Testis (tissue), 2 donors: ENCODE data around the gene ADK.

Source experiments
- CTCF ChIP-seq, 3 experiments: fragments of 450-650 bp in 2 of 3; fragments of 200-600 bp in 1 of 3; sonication (generic) in 1 of 3; IDR thresholded peaks; one replicate each; pipeline ENCODE4 v1.5.1; 2016 to 2019; ENCODE audit warnings: antibody characterized with exemption in 3 of 3, mild to moderate bottlenecking in 2 of 3, moderate library complexity in 1 of 3
- POLR2A ChIP-seq: fragments of 450-650 bp; IDR thresholded peaks from one replicate; pipeline ENCODE4 v1.6.1; 2017; ENCODE audit warnings: antibody characterized with exemption, mild to moderate bottlenecking, moderate library complexity

- TF ChIP-seq CTCF (IDR thresholded peaks at IDR 0.05) (peak; percentile 8 to 41 (median 23)), POLR2A (no peak)
These were observed 268.9 kb downstream of the ADK start for GRCh38 chr10:74419958-74420375.
